CD8-positive, alpha-beta memory T cell (primary cell): ENCODE measurements around the gene CCDC187. TPM values are rescaled to one million over a fixed set of nuclear protein-coding genes. Genes with fewer than 3 reads are reported as not detected.

Experiments used
- CTCF ChIA-PET: fragments of 350-600 bp; sonication (Branson Sonifier 250); formaldehyde crosslinking; loops from one replicate; lab custom pipeline; 2021; ENCODE audit warnings: antibody characterized with exemption; lab: Charles Lee
- POLR2A ChIA-PET: fragments of 350-600 bp; sonication (Branson Sonifier 250); formaldehyde crosslinking; loops from one replicate; lab custom pipeline; 2021; ENCODE audit warnings: antibody characterized with exemption; lab: Charles Lee
- DNase-seq, 5 donors: peaks; one replicate each; pipeline versions ENCODE4 v3.0.0 to v3.0.0-alpha.2; 2020 to 2022; ENCODE audit warnings: mixed read lengths in 1 of 5
- H3K27ac ChIP-seq: one replicate; pipeline ENCODE4 v1.7.0; 2013; ENCODE audit warnings: low read depth, mild to moderate bottlenecking, low read length, moderate library complexity
- H3K27me3 ChIP-seq: 2 replicates; pipeline ENCODE4 v1.7.0; 2013; ENCODE audit warnings: low read length, mild to moderate bottlenecking; ENCODE audit not compliant: insufficient read depth, poor library complexity, severe bottlenecking
- H3K36me3 ChIP-seq: 2 replicates; pipeline ENCODE4 v1.7.0; 2013; ENCODE audit warnings: mild to moderate bottlenecking, low read length, moderate library complexity; ENCODE audit not compliant: insufficient read depth
- H3K4me1 ChIP-seq: 2 replicates; pipeline ENCODE4 v1.7.0; 2013; ENCODE audit warnings: mild to moderate bottlenecking, low read length, moderate library complexity; ENCODE audit not compliant: insufficient read depth
- H3K4me3 ChIP-seq: 2 replicates; pipeline ENCODE4 v1.7.0; 2013; ENCODE audit warnings: mild to moderate bottlenecking, low read length
- H3K9me3 ChIP-seq: 2 replicates; pipeline ENCODE4 v1.7.0; 2013; ENCODE audit warnings: mild to moderate bottlenecking, low read length
- H3K27ac Mint-ChIP-seq, 8 donors: one replicate each; pipeline ENCODE4 v1.8.0; 2020 to 2021; ENCODE audit warnings: mixed read lengths in 8 of 8, mild to moderate bottlenecking in 6 of 8, inconsistent platforms in 3 of 8, moderate library complexity in 3 of 8
- H3K27me3 Mint-ChIP-seq, 2 donors: one replicate each; pipeline ENCODE4 v1.8.0; 2020 to 2021; ENCODE audit warnings: mixed read lengths in 2 of 2, mild to moderate bottlenecking in 1 of 2, moderate library complexity in 1 of 2
- H3K36me3 Mint-ChIP-seq, 3 donors: one replicate each; pipeline ENCODE4 v1.8.0; 2020 to 2021; ENCODE audit warnings: mixed read lengths in 3 of 3, inconsistent platforms in 1 of 3, mild to moderate bottlenecking in 1 of 3
- H3K4me1 Mint-ChIP-seq, 3 donors: one replicate each; pipeline ENCODE4 v1.8.0; 2020 to 2021; ENCODE audit warnings: mixed read lengths in 3 of 3, inconsistent platforms in 1 of 3, mild to moderate bottlenecking in 1 of 3
- H3K4me3 Mint-ChIP-seq, 7 donors: one replicate each; pipeline ENCODE4 v1.8.0; 2020 to 2021; ENCODE audit warnings: mixed read lengths in 7 of 7, mild to moderate bottlenecking in 6 of 7, moderate library complexity in 4 of 7, inconsistent platforms in 2 of 7
- H3K9me3 Mint-ChIP-seq, 5 donors: one replicate each; pipeline ENCODE4 v1.8.0; 2020 to 2022; ENCODE audit warnings: mixed read lengths in 5 of 5, mild to moderate bottlenecking in 3 of 5, moderate library complexity in 2 of 5, inconsistent platforms in 1 of 5
- polyA plus RNA-seq: library from polyadenylated mRNA; unstranded; fragments of 300-500 nt; fragmentation: Illumina TruSeq; gene quantifications from one replicate; pipeline ENCODE4 v1.2.3, GENCODE V29; 2021
- total RNA-seq, 2 experiments: library from RNA; stranded (reverse); gene quantifications; one replicate each; pipeline ENCODE4 v1.2.3, GENCODE V29; 2021

Gene CCDC187
- total and polyA plus RNA-seq, 3 experiments from 2014 or later, result not detected

DNA sequence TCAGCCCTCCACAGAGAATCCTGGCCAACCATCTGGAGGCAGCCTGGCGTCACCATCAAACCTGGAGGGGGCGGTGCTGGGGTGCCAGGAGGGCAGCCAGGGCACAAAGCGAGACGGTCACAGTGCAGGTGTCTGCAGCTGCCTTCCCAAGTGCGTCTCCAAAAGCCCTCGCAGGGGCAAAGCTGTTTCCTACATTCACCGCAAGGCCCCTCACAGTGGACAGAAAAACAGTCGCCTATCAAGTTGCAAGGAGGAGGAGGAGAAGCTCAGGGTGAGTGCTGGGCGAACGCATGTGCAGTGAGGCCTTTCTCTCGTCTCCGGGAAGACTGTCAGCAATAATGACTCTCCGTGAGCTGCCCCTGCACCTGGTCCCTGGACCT, 81.0 kb downstream of the CCDC187 start:
- no peak overlapping the region for H3K4me3 Mint-ChIP-seq
- Histone ChIP-seq H3K4me1 (no peaks in the 10 kb centered on the region), H3K27ac (no peak overlapping the region), H3K36me3 (peaks cover 9% of the 10 kb centered on the region), H3K4me3 (no peak overlapping the region), H3K27me3 (no peaks in the 10 kb centered on the region), H3K9me3 (no peaks in the 10 kb centered on the region)
- H3K27ac Mint-ChIP-seq, result no peak overlapping the region
- no peak for DNase-seq
- H3K4me1 Mint-ChIP-seq, result peaks cover 7 to 12% (median 8%) of the 10 kb centered on the region in 3 donors
- H3K27me3 Mint-ChIP-seq, result no peaks in the 10 kb centered on the region
- H3K9me3 Mint-ChIP-seq, result no peaks in the 10 kb centered on the region
- ChIA-PET POLR2A (no interaction called here), CTCF (no interaction called here)
- H3K36me3 Mint-ChIP-seq, result peaks cover 0 to 74% (median 14%) of the 10 kb centered on the region in 3 donors

DNA sequence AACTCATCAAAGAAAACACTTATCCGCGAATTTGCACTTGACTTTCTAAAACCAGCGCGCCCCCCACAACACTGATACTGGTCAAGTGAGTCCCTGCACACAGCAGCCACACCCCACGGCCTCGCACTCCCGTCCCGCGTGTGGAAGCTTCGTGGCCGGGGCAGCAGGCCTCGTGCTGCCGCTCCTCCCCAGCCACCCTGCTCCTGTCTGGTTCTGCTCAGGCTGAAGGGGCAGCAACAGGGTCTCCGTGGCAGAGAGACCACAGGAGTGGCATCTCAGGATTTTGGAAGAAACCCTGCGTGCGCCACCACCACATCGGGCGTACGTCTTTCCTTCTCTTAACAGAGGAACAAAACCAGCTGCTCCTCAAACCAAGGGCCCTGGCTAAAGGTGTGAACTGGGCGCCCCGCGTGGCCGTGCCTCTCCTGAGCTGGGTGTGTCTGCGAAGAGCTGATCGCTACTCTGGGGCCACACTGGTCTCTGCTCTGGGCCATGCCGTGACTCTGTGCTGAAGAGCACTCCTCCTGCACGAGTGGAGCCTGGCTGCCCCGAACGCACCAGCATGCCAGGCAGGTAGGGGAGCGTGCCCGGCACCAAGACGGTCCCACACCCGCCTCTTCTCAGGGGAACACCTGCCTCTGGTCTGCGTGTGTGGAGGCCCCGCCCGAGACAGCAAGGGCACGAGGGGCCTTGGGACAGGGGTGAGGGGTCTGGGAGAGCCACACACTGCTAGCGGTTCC, 81.6 kb downstream of the CCDC187 start:
- no peaks in the 10 kb centered on the region for H3K9me3 ChIP-seq
- ChIA-PET CTCF (no interaction called here), POLR2A (no interaction called here)
- Mint-ChIP-seq H3K9me3 (no peaks in the 10 kb centered on the region), H3K4me1 (peaks cover 7 to 11% (median 8%) of the 10 kb centered on the region in 3 donors), H3K27me3 (no peaks in the 10 kb centered on the region), H3K36me3 (peaks cover 0 to 79% (median 15%) of the 10 kb centered on the region in 3 donors), H3K27ac (peak overlapping the region in 3 of 8 donors; percentile 26 to 54 (median 54)), H3K4me3 (no peak overlapping the region)
- no peaks in the 10 kb centered on the region for H3K27me3 ChIP-seq
- peaks cover 9% of the 10 kb centered on the region for H3K36me3 ChIP-seq
- no peak for DNase-seq
- no peak overlapping the region for H3K27ac ChIP-seq
- no peak overlapping the region for H3K4me3 ChIP-seq
- no peaks in the 10 kb centered on the region for H3K4me1 ChIP-seq

GRCh38 chr9:136220017-136220729, 83.7 kb downstream of the CCDC187 start:
- peaks cover 3 to 7% (median 4%) of the 10 kb centered on the region in 3 donors for H3K4me1 Mint-ChIP-seq
- no peaks in the 10 kb centered on the region for H3K9me3 ChIP-seq
- POLR2A ChIA-PET, result no interaction called here
- DNase-seq, result no peak
- H3K36me3 Mint-ChIP-seq, result peaks cover 3 to 89% (median 17%) of the 10 kb centered on the region in 3 donors
- CTCF ChIA-PET, result no interaction called here
- H3K4me3 ChIP-seq, result no peak overlapping the region
- H3K4me3 Mint-ChIP-seq, result peak overlapping the region in 1 of 7 donors; percentile 13
- no peaks in the 10 kb centered on the region for H3K9me3 Mint-ChIP-seq
- H3K27ac Mint-ChIP-seq, result peak overlapping the region in 3 of 8 donors; percentile 17 to 80 (median 29)
- H3K27ac ChIP-seq, result no peak overlapping the region
- H3K36me3 ChIP-seq, result no peaks in the 10 kb centered on the region
- H3K27me3 Mint-ChIP-seq, result no peaks in the 10 kb centered on the region
- H3K27me3 ChIP-seq, result no peaks in the 10 kb centered on the region
- no peaks in the 10 kb centered on the region for H3K4me1 ChIP-seq

DNA sequence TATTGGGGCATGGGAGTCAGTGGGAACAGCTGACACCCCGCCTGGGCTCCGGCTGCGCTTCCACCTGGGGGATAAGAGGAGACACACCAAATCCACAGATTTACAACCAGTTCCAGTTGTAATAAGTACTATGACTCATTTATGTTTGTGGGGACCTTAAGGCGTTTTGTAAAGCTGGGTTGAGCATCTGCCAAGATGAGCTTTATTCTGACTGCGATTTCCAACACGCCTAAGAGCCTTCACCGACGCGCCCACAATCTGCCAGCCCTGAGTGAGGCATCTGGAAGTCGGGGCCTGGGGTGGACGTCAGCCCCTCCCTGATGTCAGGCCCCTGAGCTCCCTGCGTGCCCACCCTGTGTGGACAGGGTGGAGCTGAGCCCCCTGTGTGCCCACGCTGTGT, 84.6 kb downstream of the CCDC187 start:
- peaks cover 12 to 92% (median 18%) of the 10 kb centered on the region in 3 donors for H3K36me3 Mint-ChIP-seq
- Histone ChIP-seq H3K4me1 (no peaks in the 10 kb centered on the region), H3K9me3 (no peaks in the 10 kb centered on the region), H3K4me3 (no peak overlapping the region), H3K27me3 (no peaks in the 10 kb centered on the region), H3K27ac (no peak overlapping the region), H3K36me3 (peaks cover 8% of the 10 kb centered on the region)
- H3K27ac Mint-ChIP-seq, result no peak overlapping the region
- H3K4me1 Mint-ChIP-seq, result peaks cover 0 to 5% (median 3%) of the 10 kb centered on the region in 3 donors
- no peak overlapping the region for H3K4me3 Mint-ChIP-seq
- no peak for DNase-seq
- CTCF ChIA-PET, result no interaction called here
- POLR2A ChIA-PET, result no interaction called here
- H3K9me3 Mint-ChIP-seq, result no peaks in the 10 kb centered on the region
- no peaks in the 10 kb centered on the region for H3K27me3 Mint-ChIP-seq

GRCh38 chr9:136218673-136219072, 85.2 kb downstream of the CCDC187 start:
- H3K4me1 ChIP-seq, result no peaks in the 10 kb centered on the region
- no peak overlapping the region for H3K27ac Mint-ChIP-seq
- peaks cover 0 to 3% (median 3%) of the 10 kb centered on the region in 3 donors for H3K4me1 Mint-ChIP-seq
- H3K36me3 ChIP-seq, result peaks cover 13% of the 10 kb centered on the region
- H3K27me3 ChIP-seq, result no peaks in the 10 kb centered on the region
- no peak overlapping the region for H3K4me3 Mint-ChIP-seq
- ChIA-PET POLR2A (no interaction called here), CTCF (no interaction called here)
- no peak for DNase-seq
- H3K9me3 ChIP-seq, result no peaks in the 10 kb centered on the region
- H3K27me3 Mint-ChIP-seq, result no peaks in the 10 kb centered on the region
- no peak overlapping the region for H3K4me3 ChIP-seq
- peaks cover 15 to 93% (median 22%) of the 10 kb centered on the region in 3 donors for H3K36me3 Mint-ChIP-seq
- H3K27ac ChIP-seq, result no peak overlapping the region
- no peaks in the 10 kb centered on the region for H3K9me3 Mint-ChIP-seq

DNA sequence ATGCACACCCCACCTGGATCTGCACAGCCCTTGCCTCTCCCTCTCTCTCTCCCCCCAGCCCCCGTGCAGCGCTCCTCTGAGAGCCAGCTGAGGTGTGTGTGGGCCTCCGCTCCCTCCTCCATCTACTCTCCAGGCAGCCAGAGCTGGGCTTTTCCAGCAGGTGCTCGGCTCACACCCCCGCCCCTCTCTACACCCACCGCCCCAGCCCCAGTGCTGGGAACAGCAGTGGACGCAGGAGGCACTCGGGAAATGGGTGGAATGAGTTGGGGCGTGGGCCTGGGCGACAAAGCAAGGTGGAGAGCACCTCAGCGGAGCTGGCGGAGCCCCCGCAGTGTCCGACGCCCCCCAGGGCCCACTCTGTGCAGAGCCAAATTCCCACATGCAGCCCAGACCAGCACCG, 85.6 kb downstream of the CCDC187 start:
- H3K36me3 Mint-ChIP-seq, result peaks cover 17 to 93% (median 19%) of the 10 kb centered on the region in 3 donors
- CTCF ChIA-PET, result no interaction called here
- no peak for DNase-seq
- no peak overlapping the region for H3K4me3 ChIP-seq
- H3K27ac Mint-ChIP-seq, result no peak overlapping the region
- no peaks in the 10 kb centered on the region for H3K27me3 Mint-ChIP-seq
- peaks cover 13% of the 10 kb centered on the region for H3K36me3 ChIP-seq
- no peaks in the 10 kb centered on the region for H3K9me3 Mint-ChIP-seq
- H3K4me1 Mint-ChIP-seq, result peaks cover 0 to 3% (median 3%) of the 10 kb centered on the region in 3 donors
- no peak overlapping the region for H3K27ac ChIP-seq
- POLR2A ChIA-PET, result no interaction called here
- no peaks in the 10 kb centered on the region for H3K4me1 ChIP-seq
- no peaks in the 10 kb centered on the region for H3K9me3 ChIP-seq
- no peak overlapping the region for H3K4me3 Mint-ChIP-seq
- H3K27me3 ChIP-seq, result no peaks in the 10 kb centered on the region

DNA sequence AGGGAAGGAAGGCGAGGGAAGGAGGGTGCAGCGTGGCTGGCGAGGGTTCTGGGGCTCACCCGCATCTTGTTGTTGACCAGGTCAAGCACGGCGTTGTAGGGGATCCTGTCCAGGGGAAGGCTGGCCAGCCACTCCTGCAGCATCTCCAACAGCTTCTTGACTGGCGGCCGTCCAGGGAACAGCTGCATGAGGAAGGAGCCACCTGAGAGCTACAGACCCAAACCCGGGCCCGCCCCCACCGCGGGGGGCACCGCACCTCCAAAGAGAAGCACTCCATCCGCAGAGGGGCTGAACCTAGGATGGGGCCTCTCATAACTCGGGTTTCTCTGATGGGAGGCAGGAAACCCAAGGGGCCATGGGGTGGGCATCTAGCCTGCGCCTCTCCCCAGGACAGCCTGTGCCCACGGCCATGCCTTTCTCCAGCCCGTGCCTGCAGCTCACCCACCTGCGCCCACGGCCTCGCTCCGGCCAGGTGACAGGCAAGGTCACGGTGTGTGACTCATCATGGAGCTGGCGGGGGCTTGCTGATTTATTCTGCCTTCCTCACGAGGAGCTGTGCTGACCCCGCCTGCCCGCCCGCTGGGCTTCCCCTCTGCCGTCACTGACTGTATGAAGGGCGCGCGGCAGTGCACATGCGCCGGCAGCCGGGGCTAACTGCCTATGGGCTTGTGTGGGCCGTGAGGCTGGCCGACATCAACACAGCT, 87.2 kb downstream of the CCDC187 start:
- Histone ChIP-seq H3K36me3 (peaks cover 13% of the 10 kb centered on the region), H3K4me1 (no peaks in the 10 kb centered on the region), H3K27ac (no peak overlapping the region), H3K9me3 (no peaks in the 10 kb centered on the region), H3K27me3 (no peaks in the 10 kb centered on the region), H3K4me3 (no peak overlapping the region)
- H3K4me1 Mint-ChIP-seq, result peaks cover 0 to 3% (median 3%) of the 10 kb centered on the region in 3 donors
- no peak for DNase-seq
- no peak overlapping the region for H3K27ac Mint-ChIP-seq
- H3K36me3 Mint-ChIP-seq, result peaks cover 17 to 93% (median 19%) of the 10 kb centered on the region in 3 donors
- POLR2A ChIA-PET, result no interaction called here
- no peaks in the 10 kb centered on the region for H3K9me3 Mint-ChIP-seq
- H3K4me3 Mint-ChIP-seq, result no peak overlapping the region
- CTCF ChIA-PET, result interaction anchor here (0.8 to 1.1 kb wide), 2 partner anchors 8 to 10 kb away, joined by 3 read pairs; no protein-coding TSS in a partner anchor
- H3K27me3 Mint-ChIP-seq, result no peaks in the 10 kb centered on the region

DNA sequence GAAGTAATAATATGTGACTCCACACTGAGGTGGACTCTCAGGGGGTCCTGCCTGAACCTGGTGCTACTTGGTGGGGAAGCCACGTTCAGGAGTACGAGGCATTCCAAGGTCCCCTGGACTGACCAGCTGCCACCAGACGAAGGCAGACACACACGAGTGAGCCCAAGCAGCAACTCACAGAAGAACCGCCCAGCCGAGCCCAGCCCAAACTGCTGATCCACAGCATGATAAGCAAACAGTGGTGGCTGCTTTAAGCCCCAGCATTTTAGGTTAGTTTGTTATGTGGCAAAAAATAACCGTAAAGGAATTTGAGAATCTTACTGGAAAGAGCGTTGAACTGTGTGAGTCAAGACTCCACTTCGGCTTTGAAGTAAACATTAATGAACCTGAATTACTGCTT, 90.2 kb downstream of the CCDC187 start:
- Histone ChIP-seq H3K4me3 (no peak overlapping the region), H3K4me1 (no peaks in the 10 kb centered on the region), H3K36me3 (peaks cover 13% of the 10 kb centered on the region), H3K9me3 (no peaks in the 10 kb centered on the region), H3K27me3 (no peaks in the 10 kb centered on the region), H3K27ac (no peak overlapping the region)
- no peak for DNase-seq
- peaks cover 17 to 92% (median 17%) of the 10 kb centered on the region in 3 donors for H3K36me3 Mint-ChIP-seq
- H3K4me1 Mint-ChIP-seq, result no peaks in the 10 kb centered on the region
- ChIA-PET POLR2A (no interaction called here), CTCF (no interaction called here)
- no peaks in the 10 kb centered on the region for H3K27me3 Mint-ChIP-seq
- no peaks in the 10 kb centered on the region for H3K9me3 Mint-ChIP-seq
- peak overlapping the region in 1 of 8 donors; percentile 32 for H3K27ac Mint-ChIP-seq
- H3K4me3 Mint-ChIP-seq, result no peak overlapping the region
